Liver (tissue), 9 donors: ENCODE data around the gene TNFSF12. TPM values are rescaled to one million over a fixed set of nuclear protein-coding genes. Genes with fewer than 3 reads are reported as not detected.

Experiments
- DNase-seq: peaks from one replicate; pipeline ENCODE4 v3.0.0-alpha.2; 2017; ENCODE audit warnings: low spot score
- H3K27ac ChIP-seq, 2 donors: one replicate each; pipeline ENCODE4 v1.7.0; 2013; ENCODE audit warnings: inconsistent platforms in 2 of 2, low read length in 2 of 2, control low read depth in 1 of 2, low read depth in 1 of 2, mild to moderate bottlenecking in 1 of 2
- H3K27me3 ChIP-seq, 4 donors: one replicate each; pipeline versions ENCODE4 v1.6.1 to v1.7.0; 2013; ENCODE audit warnings: low read length in 3 of 4, inconsistent platforms in 1 of 4, mild to moderate bottlenecking in 1 of 4, moderate library complexity in 1 of 4; ENCODE audit not compliant: control insufficient read depth in 4 of 4, insufficient read depth in 4 of 4
- H3K36me3 ChIP-seq, 4 donors: one replicate each; pipeline versions ENCODE4 v1.6.1 to v1.7.0; 2013; ENCODE audit warnings: low read length in 3 of 4, mild to moderate bottlenecking in 3 of 4, low read depth in 1 of 4, moderate library complexity in 1 of 4; ENCODE audit not compliant: control insufficient read depth in 4 of 4, insufficient read depth in 3 of 4
- H3K4me1 ChIP-seq, 4 donors: one replicate each; pipeline versions ENCODE4 v1.6.1 to v1.7.0; 2013; ENCODE audit warnings: low read length in 3 of 4, mild to moderate bottlenecking in 3 of 4, moderate library complexity in 1 of 4; ENCODE audit not compliant: control insufficient read depth in 4 of 4, insufficient read depth in 4 of 4
- H3K4me3 ChIP-seq, 3 donors: one replicate each; pipeline versions ENCODE4 v1.6.1 to v1.7.0; 2013; ENCODE audit warnings: low read length in 3 of 3, control low read depth in 1 of 3, low read depth in 1 of 3, mild to moderate bottlenecking in 1 of 3
- H3K9ac ChIP-seq, 2 donors: one replicate each; pipeline ENCODE4 v1.7.0; 2013; ENCODE audit warnings: low read length in 2 of 2, mild to moderate bottlenecking in 2 of 2, moderate library complexity in 2 of 2, control low read depth in 1 of 2, low read depth in 1 of 2
- H3K9me3 ChIP-seq, 4 donors: one replicate each; pipeline versions ENCODE4 v1.6.1 to v1.7.0; 2013; ENCODE audit warnings: low read length in 3 of 4; ENCODE audit not compliant: control insufficient read depth in 4 of 4
- EGR1 ChIP-seq, 2 donors: IDR thresholded peaks; 2 replicates each; pipeline ENCODE4 v1.6.1; 2016 to 2018; ENCODE audit warnings: antibody characterized with exemption in 2 of 2, low read depth in 2 of 2
- FOXA1 ChIP-seq: IDR thresholded peaks from 2 replicates; pipeline ENCODE4 v1.6.1; 2016; ENCODE audit warnings: antibody characterized with exemption
- FOXA2 ChIP-seq: IDR thresholded peaks from 2 replicates; pipeline ENCODE4 v1.6.1; 2016; ENCODE audit warnings: antibody characterized with exemption
- GABPA ChIP-seq, 2 donors: IDR thresholded peaks in 1 of 2; conservative IDR thresholded peaks in 1 of 2; 2 replicates each; pipeline ENCODE4 v1.6.1; 2016; ENCODE audit warnings: antibody characterized with exemption in 2 of 2, mild to moderate bottlenecking in 1 of 2, moderate library complexity in 1 of 2
- HNF4A ChIP-seq, 2 donors: conservative IDR thresholded peaks; 2 replicates each; pipeline ENCODE4 v1.6.1; 2016; ENCODE audit warnings: antibody characterized with exemption in 2 of 2, mild to moderate bottlenecking in 2 of 2
- HNF4G ChIP-seq: IDR thresholded peaks from 2 replicates; pipeline ENCODE4 v1.6.1; 2016; ENCODE audit warnings: antibody characterized with exemption
- JUND ChIP-seq, 2 donors: IDR thresholded peaks; 2 replicates each; pipeline ENCODE4 v1.6.1; 2016; ENCODE audit warnings: antibody characterized with exemption in 2 of 2
- NR2F2 ChIP-seq: IDR thresholded peaks from 2 replicates; pipeline ENCODE4 v1.6.1; 2016; ENCODE audit warnings: antibody characterized with exemption
- RAD21 ChIP-seq, 2 donors: IDR thresholded peaks; 2 replicates each; pipeline ENCODE4 v1.6.1; 2016; ENCODE audit warnings: antibody characterized with exemption in 2 of 2, mild to moderate bottlenecking in 2 of 2
- RXRA ChIP-seq, 2 donors: IDR thresholded peaks; 2 replicates each; pipeline ENCODE4 v1.6.1; 2017 to 2018; ENCODE audit warnings: antibody characterized with exemption in 2 of 2, mild to moderate bottlenecking in 1 of 2
- SP1 ChIP-seq: IDR thresholded peaks from 2 replicates; pipeline ENCODE4 v1.6.1; 2018; ENCODE audit warnings: antibody characterized with exemption, mild to moderate bottlenecking
- TAF1 ChIP-seq: conservative IDR thresholded peaks from 2 replicates; pipeline ENCODE4 v1.6.1; 2016; ENCODE audit warnings: antibody characterized with exemption, mild to moderate bottlenecking
- YY1 ChIP-seq: IDR thresholded peaks from 2 replicates; pipeline ENCODE4 v1.6.1; 2016; ENCODE audit warnings: antibody characterized with exemption, mild to moderate bottlenecking
- WGBS: extraction: QIAGEN DNeasy Blood & Tissue Kit; methylation state at CpG from one replicate; pipeline ENCODE4 v1.1.7; 2013; 5-methylcytosine and 5-hydroxymethylcytosine counted together
- polyA plus RNA-seq, 2 donors: library from polyadenylated mRNA; stranded (reverse) in 1 of 2; unstranded in 1 of 2; fragments of 200-250 nt in 1 of 2; fragments of >200 nt in 1 of 2; fragmentation: Nextera tagmentation in 1 of 2; extraction: Ambion mirVana in 1 of 2; gene quantifications; one replicate each; pipeline versions ENCODE4 v1.2.1 to v1.2.3, GENCODE V29; 2013 to 2015
- total RNA-seq, 2 donors: library from RNA; depleted of rRNA; stranded (reverse); fragments of >200 nt; gene quantifications; one replicate each; pipeline ENCODE4 v1.2.3, GENCODE V29; 2014
- TF ChIP-seq, protein P1 (sequence below): IDR thresholded peaks from 2 replicates; pipeline ENCODE4 v1.6.1; 2016; ENCODE audit warnings: antibody characterized with exemption
- TF ChIP-seq, protein P2 (sequence below): IDR thresholded peaks from 2 replicates; pipeline ENCODE4 v1.6.1; 2016; ENCODE audit warnings: antibody characterized with exemption, mild to moderate bottlenecking
- TF ChIP-seq, protein P3 (sequence below): fragments of 150-350 bp; IDR thresholded peaks from 2 replicates; pipeline ENCODE4 v1.5.1; 2017; ENCODE audit warnings: improper control_type of control experiment, low read depth, low read length; ENCODE audit not compliant: missing input control
- TF ChIP-seq, protein P4 (sequence below): IDR thresholded peaks from 2 replicates; pipeline ENCODE4 v1.6.1; 2016; ENCODE audit warnings: antibody characterized with exemption
- TF ChIP-seq, protein P5 (sequence below): IDR thresholded peaks from 2 replicates; pipeline ENCODE4 v1.6.1; 2016; ENCODE audit warnings: antibody characterized with exemption
- donor health status: healthy.
- donor health status: healthy.
- donor health status: healthy.
- donor health status: healthy.
- donor health status: healthy.

Gene TNFSF12
- total and polyA plus RNA-seq, 4 donors = 4.2 to 13.1 (median 5.4) TPM

DNA sequence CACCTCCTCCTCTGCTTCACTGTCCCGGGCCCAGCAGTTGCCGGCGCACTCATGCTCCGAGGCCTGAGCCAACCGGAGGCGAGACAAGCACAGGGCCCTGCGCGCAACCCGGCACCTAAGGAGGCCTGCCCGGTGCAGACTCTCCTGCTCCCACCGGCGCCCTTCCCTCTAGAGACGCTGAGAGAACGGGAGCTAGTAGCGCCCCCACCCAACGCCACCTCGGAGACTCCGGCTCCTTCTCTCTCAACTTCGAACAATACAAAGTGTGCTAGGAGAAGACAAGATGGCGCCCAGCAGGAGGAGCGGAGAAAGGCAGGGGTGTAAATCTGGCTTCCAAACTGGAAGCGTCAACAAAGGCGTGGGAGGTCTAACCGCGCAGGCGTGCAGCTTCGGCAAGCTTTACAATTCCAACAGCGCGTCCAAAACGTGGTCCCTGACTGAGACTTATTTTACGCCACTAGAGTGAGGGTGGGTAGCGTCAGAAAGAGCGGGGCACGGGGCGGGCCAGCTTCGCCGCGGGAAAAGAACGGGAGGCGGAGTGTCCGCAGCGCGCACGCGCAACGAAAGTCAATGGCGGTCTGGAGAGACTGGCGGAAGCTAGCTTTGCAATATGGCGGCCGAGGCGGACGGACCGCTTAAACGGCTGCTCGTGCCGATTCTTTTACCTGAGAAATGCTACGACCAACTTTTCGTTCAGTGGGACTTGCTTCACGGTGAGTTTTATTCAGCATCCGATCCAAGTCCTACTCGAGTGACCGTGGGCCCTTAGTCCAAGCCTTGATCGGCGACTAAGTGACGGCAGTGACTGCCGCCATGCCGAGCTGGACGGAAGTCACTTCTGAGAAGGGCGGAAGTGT is 34.6 kb downstream of the TNFSF12 start, which contains the start of gene MPDU1:
MPDU1 (plus strand) TSS at position 600 of the 857 bp plus-strand sequence; CDS start at position 611, 11 bp downstream.
- H3K27me3 ChIP-seq = no peaks in the 10 kb centered on the region
- TF ChIP-seq JUND (IDR thresholded peaks at IDR 0.05) (peak in 1 of 2 donors; percentile 53), SP1 (peak; percentile 68), GABPA (IDR thresholded peaks at IDR 0.05 in 1 of 2, conservative IDR thresholded peaks at IDR 0.05 in 1 of 2) (peak; percentile 94 to 96), RXRA (IDR thresholded peaks at IDR 0.05) (peak; percentile 17 to 45), YY1 (peak; percentile 100), FOXA1 (peak; percentile 66), RAD21 (IDR thresholded peaks at IDR 0.05) (peak in 1 of 2 donors; percentile 23), HNF4A (conservative IDR thresholded peaks at IDR 0.05) (peak; percentile 23 to 31), FOXA2 (peak; percentile 52), TAF1 (peak; percentile 92), EGR1 (IDR thresholded peaks at IDR 0.05; ENCODE audit: low read depth in 2 of 2) (peak; percentile 78 to 92), NR2F2 (no peak), HNF4G (no peak)
- TF ChIP-seq, protein P1, sequence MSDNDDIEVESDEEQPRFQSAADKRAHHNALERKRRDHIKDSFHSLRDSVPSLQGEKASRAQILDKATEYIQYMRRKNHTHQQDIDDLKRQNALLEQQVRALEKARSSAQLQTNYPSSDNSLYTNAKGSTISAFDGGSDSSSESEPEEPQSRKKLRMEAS = peak; percentile 99
- TF ChIP-seq, protein P2, sequence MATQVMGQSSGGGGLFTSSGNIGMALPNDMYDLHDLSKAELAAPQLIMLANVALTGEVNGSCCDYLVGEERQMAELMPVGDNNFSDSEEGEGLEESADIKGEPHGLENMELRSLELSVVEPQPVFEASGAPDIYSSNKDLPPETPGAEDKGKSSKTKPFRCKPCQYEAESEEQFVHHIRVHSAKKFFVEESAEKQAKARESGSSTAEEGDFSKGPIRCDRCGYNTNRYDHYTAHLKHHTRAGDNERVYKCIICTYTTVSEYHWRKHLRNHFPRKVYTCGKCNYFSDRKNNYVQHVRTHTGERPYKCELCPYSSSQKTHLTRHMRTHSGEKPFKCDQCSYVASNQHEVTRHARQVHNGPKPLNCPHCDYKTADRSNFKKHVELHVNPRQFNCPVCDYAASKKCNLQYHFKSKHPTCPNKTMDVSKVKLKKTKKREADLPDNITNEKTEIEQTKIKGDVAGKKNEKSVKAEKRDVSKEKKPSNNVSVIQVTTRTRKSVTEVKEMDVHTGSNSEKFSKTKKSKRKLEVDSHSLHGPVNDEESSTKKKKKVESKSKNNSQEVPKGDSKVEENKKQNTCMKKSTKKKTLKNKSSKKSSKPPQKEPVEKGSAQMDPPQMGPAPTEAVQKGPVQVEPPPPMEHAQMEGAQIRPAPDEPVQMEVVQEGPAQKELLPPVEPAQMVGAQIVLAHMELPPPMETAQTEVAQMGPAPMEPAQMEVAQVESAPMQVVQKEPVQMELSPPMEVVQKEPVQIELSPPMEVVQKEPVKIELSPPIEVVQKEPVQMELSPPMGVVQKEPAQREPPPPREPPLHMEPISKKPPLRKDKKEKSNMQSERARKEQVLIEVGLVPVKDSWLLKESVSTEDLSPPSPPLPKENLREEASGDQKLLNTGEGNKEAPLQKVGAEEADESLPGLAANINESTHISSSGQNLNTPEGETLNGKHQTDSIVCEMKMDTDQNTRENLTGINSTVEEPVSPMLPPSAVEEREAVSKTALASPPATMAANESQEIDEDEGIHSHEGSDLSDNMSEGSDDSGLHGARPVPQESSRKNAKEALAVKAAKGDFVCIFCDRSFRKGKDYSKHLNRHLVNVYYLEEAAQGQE = peak; percentile 85
- TF ChIP-seq, protein P3, sequence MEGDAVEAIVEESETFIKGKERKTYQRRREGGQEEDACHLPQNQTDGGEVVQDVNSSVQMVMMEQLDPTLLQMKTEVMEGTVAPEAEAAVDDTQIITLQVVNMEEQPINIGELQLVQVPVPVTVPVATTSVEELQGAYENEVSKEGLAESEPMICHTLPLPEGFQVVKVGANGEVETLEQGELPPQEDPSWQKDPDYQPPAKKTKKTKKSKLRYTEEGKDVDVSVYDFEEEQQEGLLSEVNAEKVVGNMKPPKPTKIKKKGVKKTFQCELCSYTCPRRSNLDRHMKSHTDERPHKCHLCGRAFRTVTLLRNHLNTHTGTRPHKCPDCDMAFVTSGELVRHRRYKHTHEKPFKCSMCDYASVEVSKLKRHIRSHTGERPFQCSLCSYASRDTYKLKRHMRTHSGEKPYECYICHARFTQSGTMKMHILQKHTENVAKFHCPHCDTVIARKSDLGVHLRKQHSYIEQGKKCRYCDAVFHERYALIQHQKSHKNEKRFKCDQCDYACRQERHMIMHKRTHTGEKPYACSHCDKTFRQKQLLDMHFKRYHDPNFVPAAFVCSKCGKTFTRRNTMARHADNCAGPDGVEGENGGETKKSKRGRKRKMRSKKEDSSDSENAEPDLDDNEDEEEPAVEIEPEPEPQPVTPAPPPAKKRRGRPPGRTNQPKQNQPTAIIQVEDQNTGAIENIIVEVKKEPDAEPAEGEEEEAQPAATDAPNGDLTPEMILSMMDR = no peak
- TF ChIP-seq, protein P4, sequence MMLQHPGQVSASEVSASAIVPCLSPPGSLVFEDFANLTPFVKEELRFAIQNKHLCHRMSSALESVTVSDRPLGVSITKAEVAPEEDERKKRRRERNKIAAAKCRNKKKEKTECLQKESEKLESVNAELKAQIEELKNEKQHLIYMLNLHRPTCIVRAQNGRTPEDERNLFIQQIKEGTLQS = no peak
- TF ChIP-seq, protein P5, sequence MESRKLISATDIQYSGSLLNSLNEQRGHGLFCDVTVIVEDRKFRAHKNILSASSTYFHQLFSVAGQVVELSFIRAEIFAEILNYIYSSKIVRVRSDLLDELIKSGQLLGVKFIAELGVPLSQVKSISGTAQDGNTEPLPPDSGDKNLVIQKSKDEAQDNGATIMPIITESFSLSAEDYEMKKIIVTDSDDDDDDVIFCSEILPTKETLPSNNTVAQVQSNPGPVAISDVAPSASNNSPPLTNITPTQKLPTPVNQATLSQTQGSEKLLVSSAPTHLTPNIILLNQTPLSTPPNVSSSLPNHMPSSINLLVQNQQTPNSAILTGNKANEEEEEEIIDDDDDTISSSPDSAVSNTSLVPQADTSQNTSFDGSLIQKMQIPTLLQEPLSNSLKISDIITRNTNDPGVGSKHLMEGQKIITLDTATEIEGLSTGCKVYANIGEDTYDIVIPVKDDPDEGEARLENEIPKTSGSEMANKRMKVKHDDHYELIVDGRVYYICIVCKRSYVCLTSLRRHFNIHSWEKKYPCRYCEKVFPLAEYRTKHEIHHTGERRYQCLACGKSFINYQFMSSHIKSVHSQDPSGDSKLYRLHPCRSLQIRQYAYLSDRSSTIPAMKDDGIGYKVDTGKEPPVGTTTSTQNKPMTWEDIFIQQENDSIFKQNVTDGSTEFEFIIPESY = peak; percentile 91
- peak within 1 kb of the TSS; percentile 78 to 96 (median 84) for H3K4me3 ChIP-seq
- DNase-seq = peak; percentile 93
- WGBS = 15% methylated on average over 69 of the region's 69 CpGs
- peaks cover 4 to 9% (median 6%) of the 10 kb centered on the region in 4 donors for H3K36me3 ChIP-seq
- peaks cover 15 to 48% (median 33%) of the 10 kb centered on the region in 4 donors for H3K4me1 ChIP-seq
- H3K27ac ChIP-seq = peak within 1 kb of the TSS; percentile 94 to 95
- no peaks in the 10 kb centered on the region for H3K9me3 ChIP-seq
- H3K9ac ChIP-seq = peak within 1 kb of the TSS; percentile 68 to 96
